Lung (tissue), 12 donors: ENCODE results near the gene MAML3. TPM values are rescaled to one million over a fixed set of nuclear protein-coding genes. Genes with fewer than 3 reads are reported as not detected.
A peak's percentile ranks its signal among the peaks of the same experiment; 100 is the strongest.

ENCODE experiments used
- ATAC-seq: fragments of 200-7000 bp; cut with Tn5 transposase; one replicate; pipeline ENCODE4 v1.9.1; 2020; ENCODE audit warnings: moderate number of reproducible peaks; ENCODE audit not compliant: insufficient read depth, low FRiP score
- DNase-seq, 3 donors: peaks; one replicate each; pipeline ENCODE4 v3.0.0-alpha.2; 2013 to 2017
- H3K27ac ChIP-seq, 2 donors: one replicate each; pipeline ENCODE4 v1.5.1; 2013; ENCODE audit warnings: mild to moderate bottlenecking in 2 of 2, moderate library complexity in 2 of 2, control low read depth in 1 of 2, inconsistent platforms in 1 of 2, low read depth in 1 of 2, low read length in 1 of 2
- H3K27me3 ChIP-seq, 3 donors: one replicate each; pipeline ENCODE4 v1.5.1; 2013; ENCODE audit warnings: low read length in 2 of 3; ENCODE audit not compliant: control insufficient read depth in 3 of 3, insufficient read depth in 3 of 3
- H3K36me3 ChIP-seq, 4 donors: one replicate each; pipeline ENCODE4 v1.5.1; 2013; ENCODE audit warnings: low read length in 4 of 4, mild to moderate bottlenecking in 1 of 4, moderate library complexity in 1 of 4; ENCODE audit not compliant: control insufficient read depth in 4 of 4, insufficient read depth in 4 of 4
- H3K4me1 ChIP-seq, 5 donors: one replicate each; pipeline ENCODE4 v1.5.1; 2013; ENCODE audit warnings: low read length in 5 of 5, mild to moderate bottlenecking in 2 of 5, moderate library complexity in 1 of 5; ENCODE audit not compliant: control insufficient read depth in 5 of 5, insufficient read depth in 5 of 5
- H3K4me3 ChIP-seq: one replicate; pipeline ENCODE4 v1.5.1; 2013; ENCODE audit warnings: mild to moderate bottlenecking, control low read depth, moderate library complexity
- H3K9ac ChIP-seq, 2 donors: one replicate each; pipeline ENCODE4 v1.5.1; 2013; ENCODE audit warnings: low read length in 2 of 2, control low read depth in 1 of 2; ENCODE audit not compliant: insufficient read depth in 1 of 2
- H3K9me3 ChIP-seq, 4 donors: one replicate each; pipeline ENCODE4 v1.5.1; 2013; ENCODE audit warnings: low read length in 3 of 4, mild to moderate bottlenecking in 1 of 4, moderate library complexity in 1 of 4; ENCODE audit not compliant: control insufficient read depth in 4 of 4, insufficient read depth in 3 of 4
- CTCF ChIP-seq: IDR thresholded peaks from 2 replicates; pipeline ENCODE4 v1.5.1; 2012; ENCODE audit warnings: mild to moderate bottlenecking; ENCODE audit errors: control extremely low read depth, extremely low read depth
- WGBS, 2 donors: extraction: QIAGEN DNeasy Blood & Tissue Kit; methylation state at CpG; one replicate each; pipeline ENCODE4 v1.1.7; 2013; 5-methylcytosine and 5-hydroxymethylcytosine counted together
- polyA plus RNA-seq, 2 donors: library from polyadenylated mRNA; stranded (reverse); fragments of 200-250 nt; gene quantifications; one replicate each; pipeline ENCODE4 v1.2.1, GENCODE V29; 2013
- total RNA-seq, 2 donors: library from RNA; depleted of rRNA in 1 of 2; stranded (reverse); fragments of >200 nt in 1 of 2; gene quantifications; one replicate each; pipeline ENCODE4 v1.2.1, GENCODE V29; 2014 to 2021
- donor health status: control.
- donor health status: control.
- donor health status: Bipolar disorder and iron deficiency.
- donor health status: healthy.
- donor health status: DM: yes; HTN: yes; CAD: no.

The MAML3 gene
- total and polyA plus RNA-seq, 4 donors = 3.0 to 16.4 (median 8.5) TPM

- WGBS, 2 donors = 63 to 74% methylated on average over 9 of the region's 9 CpGs
- H3K9ac ChIP-seq = peak overlapping the region in 1 of 2 donors; percentile 14
- no peak overlapping the region for H3K4me3 ChIP-seq
- no peaks in the 10 kb centered on the region for H3K36me3 ChIP-seq
- H3K9me3 ChIP-seq = no peaks in the 10 kb centered on the region
- H3K27ac ChIP-seq = peak overlapping the region in 1 of 2 donors; percentile 59
- H3K27me3 ChIP-seq = no peaks in the 10 kb centered on the region
- H3K4me1 ChIP-seq = peaks cover 0 to 58% (median 51%) of the 10 kb centered on the region in 5 donors
- DNase-seq (peak in 1 of 3 donors; percentile 66), ATAC-seq (no peak)
- TF ChIP-seq CTCF = no peak
Measured at GRCh38 chr4:140085062-140085622, 68.8 kb downstream of the MAML3 start.

- no peak for TF ChIP-seq CTCF
- ATAC-seq (no peak), DNase-seq (peak in 2 of 3 donors; percentile 57 to 70)
- Histone ChIP-seq H3K4me3 (no peak overlapping the region), H3K9ac (peak overlapping the region in 1 of 2 donors; percentile 14), H3K36me3 (no peaks in the 10 kb centered on the region), H3K27me3 (no peaks in the 10 kb centered on the region), H3K9me3 (no peaks in the 10 kb centered on the region), H3K27ac (no peak overlapping the region), H3K4me1 (peaks cover 0 to 64% (median 55%) of the 10 kb centered on the region in 5 donors)
- WGBS, 2 donors = 47 to 73% methylated on average over 5 of the region's 5 CpGs
Measured at GRCh38 chr4:140084385-140084784, 69.6 kb downstream of the MAML3 start.

GRCh38 chr4:140082391-140082755, 71.6 kb downstream of the MAML3 start:
- Histone ChIP-seq H3K36me3 (no peaks in the 10 kb centered on the region), H3K27ac (no peak overlapping the region), H3K9ac (peak overlapping the region in 1 of 2 donors; percentile 28), H3K4me3 (no peak overlapping the region), H3K9me3 (no peaks in the 10 kb centered on the region), H3K27me3 (no peaks in the 10 kb centered on the region), H3K4me1 (peaks cover 0 to 67% (median 63%) of the 10 kb centered on the region in 5 donors)
- 80 to 87% methylated on average over 7 of the region's 7 CpGs for WGBS, 2 donors
- no peak for ATAC-seq
- TF ChIP-seq CTCF = no peak
- DNase-seq = peak in 1 of 3 donors; percentile 32
